ENCODE measurements around the gene DNM3. TPM values are rescaled to one million over a fixed set of nuclear protein-coding genes. Genes with fewer than 3 reads are reported as not detected.

DNM3 gene
- total RNA-seq, 1 experiment from 2014 or later: 2.7 TPM

GRCh38 chr1:172163498-172164215 is 322.4 kb downstream of the DNM3 start:
- Histone ChIP-seq H3K23me2 (ENCODE audit: insufficient read length, low read depth, low read length, poor library complexity, severe bottlenecking) (no peaks in the 10 kb centered on the region), H2BK12ac (ENCODE audit: insufficient read length, low read depth, low read length) (no peak overlapping the region), H3K23ac (ENCODE audit: insufficient read length, low read depth, low read length) (no peak overlapping the region), H3T11ph (ENCODE audit: low read length) (no peak overlapping the region), H3K4ac (ENCODE audit: low read depth, low read length) (no peak overlapping the region), H2BK15ac (ENCODE audit: low read depth, low read length) (no peak overlapping the region), H3K27ac (ENCODE audit: insufficient read length, low read depth, low read length) (no peak overlapping the region), H2BK20ac (ENCODE audit: low read depth, low read length, poor library complexity, severe bottlenecking) (no peak overlapping the region), H3K9me3 (ENCODE audit: control insufficient read depth, low read depth, low read length) (no peaks in the 10 kb centered on the region), H3K18ac (ENCODE audit: insufficient read length, low read depth, low read length) (no peak overlapping the region), H2AFZ (ENCODE audit: low read length) (no peak overlapping the region), H2BK120ac (ENCODE audit: low read depth, low read length, poor library complexity, severe bottlenecking) (no peak overlapping the region), H2AK5ac (ENCODE audit: insufficient read length, low read length) (no peak overlapping the region), H4K20me1 (ENCODE audit: control insufficient read depth, insufficient read depth, insufficient read length) (no peaks in the 10 kb centered on the region), H3K9ac (ENCODE audit: extremely low read depth, insufficient read length, low read length) (no peak overlapping the region), H3K56ac (ENCODE audit: insufficient read length, low read depth, low read length) (no peak overlapping the region), H3K14ac (ENCODE audit: insufficient read depth, low read length) (no peak overlapping the region), H3K4me2 (ENCODE audit: insufficient read depth, insufficient read length, low read length) (no peak overlapping the region), H3K79me2 (ENCODE audit: insufficient read depth, low read length) (no peaks in the 10 kb centered on the region), H2BK5ac (ENCODE audit: insufficient read length, low read length) (no peak overlapping the region), H4K5ac (ENCODE audit: insufficient read length, low read depth, low read length) (no peak overlapping the region), H4K91ac (ENCODE audit: insufficient read length, low read depth, low read length) (no peak overlapping the region), H3K79me1 (ENCODE audit: insufficient read depth, low read depth, low read length, poor library complexity, severe bottlenecking) (no peaks in the 10 kb centered on the region), H4K8ac (replicated peaks; ENCODE audit: insufficient read length, low read depth, low read length) (no peak overlapping the region), H3K27me3 (ENCODE audit: insufficient read depth, low read length) (no peaks in the 10 kb centered on the region), H3K4me1 (ENCODE audit: insufficient read depth, low read length) (no peaks in the 10 kb centered on the region)
- Mint-ChIP-seq H3K27me3 (ENCODE audit: low read depth) (no peaks in the 10 kb centered on the region), H3K36me3 (ENCODE audit: insufficient read depth in 1 of 3, low read depth in 3 of 3) (no peaks in the 10 kb centered on the region), H3K27ac (no peak overlapping the region), H3K4me1 (no peaks in the 10 kb centered on the region), H3K9me3 (no peaks in the 10 kb centered on the region), H3K4me3 (no peak overlapping the region)
- WGBS (ENCODE audit: extremely low coverage, insufficient read length, low lambda C conversion rate): no CpG with 5 or more reads among the region's 4 CpGs
- no peak for DNase-seq
- TF ChIP-seq CTCF (conservative IDR thresholded peaks at IDR 0.05): no peak
